NOMO-1 (cell line): ENCODE results near the gene GFRA1.

Experiments
- DNase-seq, 2 experiments: peaks; one replicate each; lab custom pipeline; 2025; ENCODE audit not compliant: unreplicated experiment in 2 of 2; lab: John Stamatoyannopoulos, UW

Gene GFRA1

DNA sequence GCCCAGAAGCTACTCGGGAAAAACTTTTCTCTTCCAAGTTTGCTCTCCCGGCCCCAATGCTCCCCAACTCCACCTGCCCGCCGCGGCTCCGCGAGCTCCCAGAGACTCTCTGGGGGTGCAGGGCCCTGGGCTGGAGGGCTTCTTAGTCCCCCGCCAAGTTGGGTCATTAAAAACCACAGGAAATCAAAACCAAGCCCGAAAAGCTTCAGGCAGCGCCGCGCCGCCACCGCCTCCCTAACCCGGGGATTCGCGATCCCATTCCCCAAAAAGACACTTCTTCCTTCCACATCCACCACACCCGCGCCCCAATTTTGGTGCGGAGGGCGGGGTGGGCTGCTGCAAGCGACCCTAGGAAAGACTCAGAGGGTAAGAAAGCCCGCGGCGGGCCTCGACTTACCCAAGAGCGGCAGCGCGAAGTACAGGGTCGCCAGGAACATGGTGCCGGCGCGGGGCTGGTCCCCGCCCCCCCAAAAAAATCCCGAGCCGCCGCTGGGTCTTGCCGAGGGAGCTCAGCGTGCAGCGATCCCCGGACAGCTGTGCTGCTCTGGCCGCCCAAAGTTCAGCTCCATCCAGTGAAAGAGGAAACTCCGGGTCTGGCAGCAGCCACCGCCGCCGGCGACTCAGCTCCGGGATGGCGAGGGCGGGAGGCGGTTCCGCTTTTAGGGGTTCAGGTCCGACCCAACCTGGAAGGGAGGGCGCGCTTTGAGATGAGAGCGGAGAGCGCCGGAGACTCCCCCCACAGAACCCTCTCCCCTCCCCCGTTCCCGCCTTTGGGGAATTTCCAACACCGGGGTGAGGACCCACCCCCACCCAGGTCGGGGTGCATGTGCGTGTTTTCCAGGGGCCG lies 1.2 kb downstream of the GFRA1 start:
- no peak for DNase-seq

DNA sequence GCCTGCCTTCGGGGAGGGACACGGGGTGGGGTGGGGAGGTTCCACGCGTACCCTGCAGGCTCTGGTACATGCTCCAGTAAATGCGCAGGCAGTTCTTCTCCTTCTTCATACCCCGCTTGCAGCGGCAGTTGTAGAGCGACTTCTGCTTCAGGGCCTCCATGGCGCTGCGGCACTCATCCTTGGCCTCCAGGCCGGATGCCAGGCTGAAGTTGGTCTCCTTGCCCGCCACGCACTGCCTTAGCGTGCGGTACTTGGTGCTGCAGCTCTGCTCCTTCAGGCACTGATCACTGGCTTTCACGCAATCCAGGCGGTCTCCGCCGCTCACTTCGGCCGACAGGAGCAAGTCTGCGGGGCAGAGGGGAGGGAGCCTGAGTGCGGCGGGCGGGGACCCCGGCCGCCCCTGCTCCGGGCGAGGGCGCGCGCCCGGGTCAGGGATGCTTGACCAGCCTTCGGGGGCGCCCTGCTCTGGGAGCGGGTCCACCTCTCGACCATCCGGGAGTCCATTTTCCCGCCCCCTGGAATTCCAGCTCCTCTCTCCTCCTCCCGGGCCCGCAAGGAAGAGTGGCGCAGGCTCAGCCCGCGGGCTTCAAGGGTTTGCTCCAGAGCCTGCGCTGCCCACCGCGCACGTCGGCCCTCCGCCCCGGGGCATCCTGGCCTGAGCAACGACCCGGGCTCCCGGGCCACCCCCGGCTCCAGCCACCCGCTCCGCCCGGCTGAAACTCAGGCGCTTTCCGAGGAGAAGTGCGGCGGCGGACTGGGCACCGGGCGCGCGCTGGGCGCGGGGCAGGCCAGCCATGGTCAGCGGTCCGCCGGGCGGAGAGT lies 2.0 kb downstream of the GFRA1 start:
- no peak for DNase-seq

DNA sequence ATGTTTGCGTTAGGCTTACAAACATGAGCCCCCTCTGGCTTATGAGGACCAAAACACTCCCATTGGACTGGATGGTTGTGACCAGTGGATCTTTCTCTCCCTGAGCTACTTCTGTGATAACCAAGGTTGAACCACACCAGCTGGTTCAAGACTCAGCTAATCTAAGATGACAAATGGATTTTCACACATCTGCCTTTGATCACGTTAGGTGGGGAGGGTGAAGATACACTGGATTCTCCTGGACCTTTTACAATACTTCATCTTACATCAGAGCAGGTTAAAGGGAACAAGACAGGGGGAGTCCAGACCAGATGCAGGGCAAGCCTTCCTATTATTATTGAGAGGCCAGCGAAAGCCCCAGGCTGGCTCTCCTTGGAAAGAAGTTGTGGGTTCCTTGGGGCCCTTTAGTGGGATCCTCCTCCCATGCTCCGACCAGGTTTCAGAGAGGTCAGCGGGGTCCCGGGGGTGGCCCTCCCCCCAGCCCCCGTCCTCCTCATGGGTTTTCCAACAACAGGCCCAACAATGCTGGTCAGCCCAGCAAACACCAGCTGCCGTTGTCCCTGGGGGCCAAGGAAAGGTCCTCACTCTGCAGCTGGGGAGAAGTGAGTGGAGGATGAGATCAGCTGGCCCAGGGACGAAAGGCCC lies 2.8 kb downstream of the GFRA1 start:
- DNase-seq, result no peak

DNA sequence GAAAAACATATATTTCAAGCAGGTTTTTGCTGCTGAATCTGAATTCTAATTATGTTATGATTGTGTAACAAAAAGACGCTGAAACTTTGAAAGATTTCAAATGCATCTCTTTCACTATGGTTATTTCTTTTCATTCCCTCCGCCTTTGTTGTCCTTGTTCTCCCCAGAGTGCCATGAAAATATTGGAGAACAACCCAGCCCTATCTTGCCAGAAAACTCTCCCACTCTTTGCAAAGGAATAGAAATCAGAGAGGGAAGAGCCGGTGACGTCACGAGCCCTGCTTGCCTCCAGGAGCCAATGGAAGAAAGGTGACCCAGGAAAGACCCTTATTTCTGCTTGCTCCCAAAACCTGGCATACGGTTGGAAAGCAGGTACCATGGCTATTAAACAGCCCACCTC lies 3.4 kb downstream of the GFRA1 start:
- DNase-seq, result no peak

DNA sequence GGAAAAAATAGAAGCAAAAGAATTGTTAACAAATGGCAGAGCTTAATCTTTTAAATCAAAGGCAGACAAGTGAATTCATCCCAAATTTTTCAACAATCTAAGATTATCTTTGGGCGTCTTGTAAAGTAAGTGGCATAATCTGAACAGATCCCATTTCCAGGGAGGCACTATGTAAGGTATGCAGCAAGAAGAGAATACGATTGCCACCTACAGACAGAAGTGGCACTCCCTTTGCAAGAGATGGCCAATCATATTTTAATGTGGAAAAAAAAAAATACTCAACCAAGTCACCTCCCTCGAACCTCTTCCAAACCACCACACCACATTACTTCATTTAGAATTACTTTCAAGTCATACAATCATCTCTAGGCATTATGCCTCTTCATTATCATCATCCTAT lies 4.0 kb downstream of the GFRA1 start:
- no peak for DNase-seq

DNA sequence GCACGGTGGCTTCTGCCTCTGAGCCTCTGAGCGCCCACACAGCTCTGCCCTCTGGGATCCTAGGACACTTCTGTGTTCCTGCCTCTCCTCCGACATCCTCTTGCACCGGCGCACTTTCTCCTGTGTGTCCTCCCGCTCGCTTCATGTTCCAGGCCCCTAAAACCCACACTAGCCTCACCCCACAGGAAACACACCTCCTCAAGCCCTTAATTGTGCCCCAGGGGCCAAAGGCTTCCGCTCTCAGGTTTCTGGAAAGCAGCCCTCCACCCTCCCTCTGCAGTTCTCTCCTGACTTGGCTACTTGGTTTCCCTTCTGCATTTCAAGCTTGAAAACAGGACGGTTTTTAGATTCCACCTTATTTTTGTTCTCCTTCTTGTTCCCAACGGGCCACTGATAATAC lies 7.3 kb downstream of the GFRA1 start:
- DNase-seq, result no peak

DNA sequence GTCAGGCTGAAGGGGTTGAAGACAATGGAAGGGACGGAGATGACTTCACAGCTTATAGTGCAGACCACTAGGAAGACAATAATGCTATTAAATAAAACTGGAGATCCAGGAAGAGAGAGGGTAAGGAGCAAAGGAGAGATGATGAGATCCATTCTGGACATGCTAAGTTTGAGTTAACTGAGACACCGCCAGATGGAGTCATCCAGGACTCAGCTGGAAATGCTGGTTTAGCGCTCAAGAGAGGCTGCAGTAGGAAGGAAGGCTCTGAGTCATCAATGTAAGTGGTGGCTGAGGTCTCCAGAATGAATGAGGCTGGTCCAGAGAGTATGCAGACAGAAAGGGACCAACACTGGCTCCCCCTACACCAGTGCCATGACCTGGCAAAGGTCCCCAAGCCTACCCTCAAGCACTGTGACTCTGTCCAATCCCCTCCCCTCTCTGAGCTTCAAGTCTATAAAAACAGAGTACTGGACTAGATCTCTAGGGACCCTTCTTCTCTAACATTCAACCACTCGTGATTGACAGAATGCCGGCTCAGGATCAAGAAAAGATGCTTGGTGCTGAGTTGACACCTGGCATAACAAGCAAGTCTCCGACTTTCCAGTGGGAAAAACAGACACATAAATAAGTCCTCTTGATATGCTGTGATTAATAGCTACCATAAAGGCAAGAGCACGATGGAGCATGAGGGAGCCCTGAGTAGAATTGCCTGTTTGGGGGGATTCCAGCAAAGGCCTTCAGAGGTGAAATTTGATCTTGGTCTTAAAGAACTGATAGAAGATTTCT lies 8.9 kb downstream of the GFRA1 start:
- DNase-seq, result no peak

DNA sequence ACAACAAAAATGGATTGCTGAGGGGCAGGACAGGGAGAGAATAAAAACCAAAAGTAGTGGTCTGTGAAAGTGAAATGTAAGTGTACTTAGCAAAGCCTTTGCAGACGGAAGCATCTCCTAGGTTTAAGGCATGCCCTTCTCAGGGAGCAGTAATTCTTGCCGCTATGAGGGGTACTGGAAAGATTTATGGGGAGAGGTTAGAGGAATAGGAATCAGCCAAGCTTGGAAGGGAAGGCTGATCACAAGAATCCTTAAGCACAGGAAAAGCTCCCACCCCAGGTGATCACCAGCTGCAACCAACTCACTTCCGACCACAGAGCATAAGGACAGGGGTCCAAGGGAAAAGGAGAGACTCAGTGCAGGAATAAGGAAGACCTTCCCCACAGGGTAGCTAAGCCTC lies 10.3 kb downstream of the GFRA1 start:
- DNase-seq, result no peak

DNA sequence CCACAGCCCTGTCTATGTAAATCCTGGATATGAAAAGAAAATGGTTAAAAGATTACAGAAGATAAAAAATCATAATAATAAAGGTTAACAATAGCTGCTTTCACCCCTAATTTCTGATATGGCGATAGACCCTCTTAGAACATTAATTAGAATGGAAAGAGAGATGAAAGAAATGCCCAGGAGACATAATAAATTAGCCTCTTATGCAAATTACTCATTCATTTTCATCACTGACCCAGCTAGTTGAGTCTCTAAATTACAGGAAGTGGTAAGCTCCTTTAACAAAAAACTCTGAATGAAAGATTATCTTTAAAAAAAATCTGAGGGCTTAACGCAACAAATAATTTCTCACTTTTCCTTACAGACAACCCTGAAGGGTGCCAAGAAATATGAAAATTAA lies 12.4 kb downstream of the GFRA1 start:
- DNase-seq, result no peak

DNA sequence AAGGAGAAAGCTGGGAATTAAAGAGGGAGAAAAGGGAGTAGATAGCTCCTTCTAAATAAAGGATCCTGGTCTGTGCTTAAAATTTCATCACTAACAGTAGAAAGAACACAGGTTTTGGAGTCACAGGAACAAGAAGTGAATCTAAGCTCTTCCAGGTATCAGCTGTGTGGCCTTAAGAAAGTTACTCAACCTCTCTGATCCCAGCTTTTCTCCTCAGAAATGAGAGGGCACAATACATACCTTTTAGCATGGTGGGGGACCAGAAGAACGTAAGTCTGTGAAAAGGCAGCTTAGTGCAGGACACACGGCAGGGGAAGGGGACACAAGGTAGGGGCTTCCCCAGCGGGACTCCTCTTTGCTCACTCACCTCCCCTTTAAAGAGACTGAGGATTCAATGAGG lies 13.4 kb downstream of the GFRA1 start:
- DNase-seq, result no peak

DNA sequence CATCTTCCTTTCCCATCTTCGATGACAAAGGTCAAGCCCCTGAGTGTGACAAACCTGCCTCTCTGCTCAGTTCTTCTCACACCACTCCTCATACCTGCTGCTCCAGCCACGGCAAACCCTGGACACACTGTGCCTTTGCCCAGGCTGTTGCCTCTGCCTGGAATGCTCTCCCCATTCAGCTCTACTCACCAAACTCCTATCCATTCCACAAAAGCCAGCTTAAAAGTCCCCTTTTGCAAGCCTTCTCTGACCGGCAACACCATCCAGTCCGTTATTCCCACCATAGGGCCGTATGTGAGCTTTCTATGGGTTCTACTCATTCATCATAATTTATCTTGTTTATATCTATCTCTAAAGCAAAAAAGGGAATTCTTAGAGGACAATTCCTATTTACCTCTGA lies 15.2 kb downstream of the GFRA1 start:
- no peak for DNase-seq

DNA sequence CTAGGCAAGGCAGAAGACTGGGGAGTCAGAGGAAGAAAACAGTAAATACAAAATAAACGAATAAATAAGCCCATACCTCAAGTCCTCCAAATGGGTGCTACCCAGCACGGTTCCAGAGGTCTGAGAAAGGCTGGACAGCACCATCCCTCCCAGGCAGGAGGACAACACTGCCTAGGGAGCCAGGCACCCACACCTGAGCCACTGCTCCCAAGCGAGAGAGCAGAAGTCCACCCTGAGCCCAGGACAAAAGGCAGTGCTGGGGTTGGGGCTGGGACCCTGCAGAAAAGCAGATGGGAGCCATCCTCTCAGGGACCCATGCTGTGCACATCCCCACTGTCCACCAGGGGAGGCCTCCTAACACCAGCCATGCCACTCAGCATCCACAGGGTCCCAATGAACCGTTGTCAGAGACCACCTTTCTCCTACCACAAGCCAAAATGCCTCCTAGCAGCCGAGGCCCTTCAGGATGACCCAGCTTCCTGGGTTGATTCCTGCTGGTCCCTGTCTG lies 16.2 kb downstream of the GFRA1 start:
- DNase-seq, result no peak

DNA sequence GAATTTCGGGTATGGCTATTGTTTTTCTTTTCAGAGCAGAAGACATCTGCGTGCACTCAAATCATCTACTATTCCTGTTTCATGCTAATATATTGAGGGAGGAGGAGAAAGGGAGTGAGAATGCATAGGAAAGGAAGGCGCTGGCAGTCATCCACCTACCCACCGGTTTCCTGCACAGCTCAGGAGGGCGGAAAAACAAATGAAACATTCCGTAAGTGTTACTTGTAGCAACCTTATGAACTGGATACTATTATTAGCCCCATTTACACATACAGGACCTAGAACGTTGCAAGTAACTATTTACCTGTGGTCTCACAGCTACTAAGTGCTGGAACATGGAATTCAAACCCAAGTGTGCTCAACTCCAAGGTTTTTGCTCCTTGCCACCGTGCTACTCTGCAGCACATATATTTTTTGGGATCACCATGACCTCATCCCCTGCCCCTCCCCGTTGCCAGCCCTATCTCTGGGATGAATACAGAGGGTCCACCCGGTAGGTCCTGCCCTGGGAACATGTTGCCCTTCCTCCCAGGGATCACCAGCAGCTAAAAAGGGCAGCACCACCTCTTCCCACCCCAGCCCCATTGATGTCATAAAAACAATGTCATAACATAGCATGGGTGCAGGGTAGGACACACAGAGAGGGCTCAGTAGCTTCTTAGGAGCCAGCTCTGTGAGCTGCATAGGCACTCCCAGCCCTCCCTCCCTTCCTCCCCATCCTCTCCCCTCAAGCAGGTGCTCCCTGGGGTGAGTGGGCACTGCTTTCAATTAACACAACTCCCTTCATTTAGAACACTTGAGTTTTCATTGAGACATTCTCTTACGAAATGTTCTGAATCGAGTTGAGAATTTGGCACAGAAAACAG lies 16.9 kb downstream of the GFRA1 start:
- no peak for DNase-seq

DNA sequence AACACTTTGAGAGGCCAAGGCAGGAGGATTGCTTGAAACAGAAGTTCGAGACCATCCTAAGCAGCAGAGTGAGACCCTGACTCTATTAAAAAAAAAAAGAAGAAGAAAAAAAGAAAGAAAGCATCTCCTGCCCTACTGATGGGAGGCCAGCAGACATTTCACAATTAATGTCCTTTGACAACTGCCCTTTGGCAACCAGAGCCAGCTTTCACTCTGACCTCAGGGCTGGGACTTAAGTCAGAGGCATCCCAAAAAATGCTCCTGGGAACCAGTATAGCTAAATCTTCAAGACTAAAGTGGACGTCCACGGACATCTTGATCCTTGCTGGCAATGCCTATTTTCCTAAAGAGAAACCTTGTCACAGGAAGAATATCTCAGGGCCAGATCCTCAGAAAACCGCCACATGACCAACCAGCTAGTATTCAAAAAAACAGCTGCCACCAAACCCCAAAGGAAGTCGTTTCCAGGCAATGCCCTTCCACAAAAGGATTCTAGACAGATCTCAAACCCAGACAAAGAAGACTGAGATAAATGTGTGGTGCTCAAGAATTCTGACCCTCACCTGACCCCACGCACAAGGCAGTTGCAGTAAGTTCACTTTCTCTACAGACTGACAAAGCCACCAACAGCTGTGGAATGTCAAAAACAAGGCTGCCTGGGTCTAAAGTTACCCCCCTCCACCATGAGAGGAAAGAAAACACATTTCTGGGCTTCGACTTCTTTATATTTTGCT lies 18.4 kb downstream of the GFRA1 start:
- DNase-seq, result no peak

DNA sequence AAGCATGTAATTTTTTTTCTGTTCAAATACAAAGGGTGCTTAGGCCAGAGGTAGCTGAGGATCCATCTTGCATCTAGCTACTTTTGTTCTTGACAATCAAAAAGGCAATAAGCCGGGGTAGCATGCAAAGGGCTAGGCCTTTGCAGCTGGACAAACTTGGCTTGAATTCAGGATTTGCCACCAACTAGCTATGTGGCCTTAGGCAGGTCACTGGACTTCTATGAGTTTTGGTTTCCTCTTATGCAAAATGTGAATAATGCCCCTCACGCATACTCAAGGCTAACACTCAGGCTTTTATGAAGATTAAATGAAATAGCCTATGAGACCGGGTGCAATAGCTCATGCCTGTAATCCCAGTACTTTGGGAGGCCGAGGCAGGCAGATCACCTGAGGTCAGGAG lies 19.3 kb downstream of the GFRA1 start:
- DNase-seq, result no peak

DNA sequence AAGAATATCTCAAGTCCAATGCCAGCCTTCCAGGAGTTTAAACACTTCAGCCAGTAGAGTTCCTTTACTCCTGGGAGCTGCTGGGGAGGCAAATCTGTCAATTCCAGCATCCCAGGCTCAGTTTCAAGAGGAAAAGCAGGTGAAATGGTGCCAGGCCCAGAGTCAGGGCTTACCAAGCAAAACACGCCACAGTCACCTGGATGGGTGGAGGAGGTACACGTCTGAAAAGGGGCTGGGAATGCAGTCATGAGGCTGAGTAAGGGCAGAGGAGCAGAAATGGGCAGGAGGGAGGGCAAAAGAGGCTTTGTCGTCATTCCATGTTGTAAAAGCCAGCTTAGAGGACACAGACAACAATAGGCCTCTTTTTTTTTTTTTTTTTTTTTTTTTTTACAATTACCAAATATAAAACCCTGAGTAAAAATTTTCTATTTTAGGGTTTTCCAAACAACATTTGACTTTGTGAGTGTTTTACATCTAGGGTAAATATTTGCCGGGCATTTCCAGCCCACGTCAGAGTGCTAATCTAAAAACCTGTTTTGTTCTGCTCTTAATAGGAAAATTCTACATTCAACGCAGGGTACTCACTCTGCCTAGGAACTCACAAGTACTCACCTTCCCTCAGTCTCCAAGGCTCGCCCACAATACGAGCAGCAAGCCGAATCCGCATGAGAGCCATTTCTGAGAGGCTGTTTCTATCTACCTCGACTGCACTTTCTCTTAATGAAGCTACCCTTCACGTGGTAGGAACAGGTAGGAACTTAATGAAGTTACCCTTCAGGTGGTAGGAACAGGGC lies 21.2 kb downstream of the GFRA1 start:
- no peak for DNase-seq

DNA sequence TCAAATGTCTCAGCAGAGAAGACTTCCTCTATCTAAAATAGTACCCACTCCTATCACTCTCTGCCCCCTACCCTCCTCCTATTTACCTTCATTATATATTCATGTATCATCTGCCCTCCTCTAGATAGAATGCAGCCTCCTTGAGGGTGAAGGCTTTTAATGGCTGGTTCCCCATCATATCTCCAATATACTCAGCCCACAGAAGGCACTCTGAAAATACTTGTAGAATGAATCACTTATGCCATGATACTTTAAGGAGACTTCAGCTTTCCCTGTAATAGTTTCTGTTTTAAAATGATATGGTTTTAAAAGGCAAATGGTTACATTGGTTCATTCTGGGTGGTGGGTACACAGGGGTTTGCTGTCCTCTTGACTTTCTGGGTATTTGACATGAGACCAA lies 25.3 kb downstream of the GFRA1 start:
- no peak for DNase-seq

DNA sequence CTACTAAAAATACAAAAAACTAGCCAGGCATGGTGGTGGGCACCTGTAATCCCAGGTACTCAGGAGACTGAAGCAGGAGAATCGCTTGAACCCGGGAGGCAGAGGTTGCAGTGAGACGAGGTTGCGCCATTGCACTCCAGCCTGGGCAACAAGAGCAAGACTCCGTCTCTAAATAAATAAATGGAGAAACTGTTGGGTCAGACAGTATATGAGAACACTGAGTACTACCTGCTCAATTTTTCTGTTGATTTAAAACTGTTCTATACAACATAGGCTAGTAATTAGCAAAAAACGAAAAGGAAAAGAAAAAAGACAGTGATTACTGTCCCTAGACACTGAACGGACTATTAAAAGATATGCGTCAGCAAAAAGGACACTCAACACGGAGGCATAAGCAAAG lies 26.7 kb downstream of the GFRA1 start:
- DNase-seq, result no peak
